Ovary (tissue), 9 donors: ENCODE measurements around the gene KRT2. TPM values are rescaled to one million over a fixed set of nuclear protein-coding genes. Genes with fewer than 3 reads are reported as not detected.

Experiments used
- DNase-seq, 5 donors: peaks; one replicate each; pipeline ENCODE4 v3.0.0-alpha.2; 2019 to 2020
- H3K27ac ChIP-seq, 2 donors: fragments of 200-600 bp; one replicate each; pipeline versions ENCODE4 v1.5.1 to v1.8.0; 2019 to 2022
- H3K27me3 ChIP-seq: fragments of 200-600 bp; one replicate; pipeline ENCODE4 v1.8.0; 2022
- H3K36me3 ChIP-seq: fragments of 200-600 bp; sonication (generic); one replicate; pipeline ENCODE4 v1.5.1; 2019
- H3K4me1 ChIP-seq: one replicate; pipeline ENCODE4 v1.8.1; 2013; ENCODE audit warnings: mild to moderate bottlenecking, moderate library complexity; ENCODE audit not compliant: insufficient read depth
- H3K4me3 ChIP-seq: fragments of 200-600 bp; sonication (generic); one replicate; pipeline ENCODE4 v1.5.1; 2017
- H3K9me3 ChIP-seq, 2 donors: fragments of 200-600 bp in 1 of 2; sonication (generic) in 1 of 2; one replicate each; pipeline versions ENCODE4 v1.5.1 to v1.8.1; 2013 to 2019; ENCODE audit warnings: mild to moderate bottlenecking in 1 of 2, moderate library complexity in 1 of 2
- EP300 ChIP-seq: sonication (generic); formaldehyde crosslinking; IDR thresholded peaks from one replicate; pipeline ENCODE4 v1.6.1; 2017; ENCODE audit warnings: antibody characterized with exemption
- POLR2A ChIP-seq: fragments of 450-650 bp; IDR thresholded peaks from one replicate; pipeline ENCODE4 v1.6.1; 2017; ENCODE audit warnings: antibody characterized with exemption, mild to moderate bottlenecking, moderate library complexity
- WGBS, 3 donors: extraction: QIAGEN DNeasy Blood & Tissue Kit in 1 of 3; methylation state at CpG; one replicate each; pipeline versions ENCODE4 v1.1.5 to v1.1.7; 2013 to 2017; 5-methylcytosine and 5-hydroxymethylcytosine counted together
- intact Hi-C, 4 donors: fragments of 100-400 bp; cut with DNase I; formaldehyde crosslinking; loops; one replicate each; pipeline versions ENCODE4 v1.11.0 to v1.15.1; 2022 to 2023
- polyA plus RNA-seq, 2 donors: library from polyadenylated mRNA; stranded (reverse); fragments of 200-250 nt in 1 of 2; fragments of 350-450 nt in 1 of 2; fragmentation: Illumina TruSeq in 1 of 2; extraction: RNeasy Lipid Tissue Mini Kit (QIAGEN cat#74804) in 1 of 2; gene quantifications; one replicate each; pipeline ENCODE4 v1.2.3, GENCODE V29; 2013 to 2014
- total RNA-seq, 7 donors: library from RNA; depleted of rRNA in 2 of 7; stranded (reverse); fragments of >200 nt in 2 of 7; fragmentation: NEBNext Ultra II Directional in 3 of 7; extraction: Animal tissue kit (Norgen Biotek cat#: 25700) in 3 of 7; gene quantifications; one replicate each; pipeline versions ENCODE4 v1.1.0 to v1.2.4, GENCODE V29; 2016 to 2023
- TF ChIP-seq, protein P1 (sequence below), 3 donors: fragments of 450-650 bp in 2 of 3; fragments of 200-600 bp in 1 of 3; IDR thresholded peaks; one replicate each; pipeline versions ENCODE4 v1.5.1 to v1.8.0; 2016 to 2022; ENCODE audit warnings: antibody characterized with exemption in 3 of 3, mild to moderate bottlenecking in 1 of 3
- donor health status: DM: no; HTN: no; CAD: no; lungs with moderate emphysema.
- donor health status: DM: no; HTN: no; CAD: no.
- donor health status: Bipolar disorder and iron deficiency.
- donor health status: DM: yes; HTN: yes; CAD: no.
- donor health status: DM: no; HTN: no; CAD: no.
- donor health status: DM: yes; HTN: yes; CAD: no.

Gene KRT2
- total and polyA plus RNA-seq, 9 donors, result not detected

- DNase-seq, result no peak
These were observed 51.0 kb downstream of the KRT2 start, which contains the start of gene KRT72 for GRCh38 chr12:52600941-52601481. Gene KRT72, minus strand, starts transcription at chr12:52601463. Its CDS starts 11 bp downstream, at chr12:52601452.

DNA sequence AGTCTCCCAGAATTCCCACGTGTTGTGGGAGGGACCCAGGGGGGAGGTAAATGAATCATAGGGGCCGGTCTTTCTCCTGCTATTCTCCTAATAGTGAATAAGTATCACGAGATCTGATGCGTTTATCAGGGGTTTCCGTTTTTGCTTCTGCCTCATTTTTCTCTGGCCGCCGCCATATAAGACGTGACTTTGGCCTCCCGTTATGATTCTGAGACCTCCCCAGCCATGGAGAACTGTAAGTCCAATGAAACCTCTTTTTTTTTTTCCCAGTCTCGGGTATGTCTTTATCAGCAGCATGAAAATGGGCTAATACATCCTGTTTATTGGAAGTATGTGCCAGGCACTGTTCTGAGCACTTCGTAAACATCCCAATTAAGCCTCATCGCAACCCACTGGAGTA lies 51.5 kb downstream of the KRT2 start:
- Histone ChIP-seq H3K4me3 (no peak overlapping the region), H3K27me3 (no peaks in the 10 kb centered on the region), H3K36me3 (no peaks in the 10 kb centered on the region), H3K4me1 (no peaks in the 10 kb centered on the region), H3K9me3 (peaks cover 0 to 7% of the 10 kb centered on the region in 2 donors), H3K27ac (no peak overlapping the region)
- WGBS, 3 donors, result 80 to 87% (median 84%) methylated on average over 12 of the region's 12 CpGs
- intact Hi-C loops, result no loop called here
- no peak for DNase-seq
- TF ChIP-seq, protein P1, sequence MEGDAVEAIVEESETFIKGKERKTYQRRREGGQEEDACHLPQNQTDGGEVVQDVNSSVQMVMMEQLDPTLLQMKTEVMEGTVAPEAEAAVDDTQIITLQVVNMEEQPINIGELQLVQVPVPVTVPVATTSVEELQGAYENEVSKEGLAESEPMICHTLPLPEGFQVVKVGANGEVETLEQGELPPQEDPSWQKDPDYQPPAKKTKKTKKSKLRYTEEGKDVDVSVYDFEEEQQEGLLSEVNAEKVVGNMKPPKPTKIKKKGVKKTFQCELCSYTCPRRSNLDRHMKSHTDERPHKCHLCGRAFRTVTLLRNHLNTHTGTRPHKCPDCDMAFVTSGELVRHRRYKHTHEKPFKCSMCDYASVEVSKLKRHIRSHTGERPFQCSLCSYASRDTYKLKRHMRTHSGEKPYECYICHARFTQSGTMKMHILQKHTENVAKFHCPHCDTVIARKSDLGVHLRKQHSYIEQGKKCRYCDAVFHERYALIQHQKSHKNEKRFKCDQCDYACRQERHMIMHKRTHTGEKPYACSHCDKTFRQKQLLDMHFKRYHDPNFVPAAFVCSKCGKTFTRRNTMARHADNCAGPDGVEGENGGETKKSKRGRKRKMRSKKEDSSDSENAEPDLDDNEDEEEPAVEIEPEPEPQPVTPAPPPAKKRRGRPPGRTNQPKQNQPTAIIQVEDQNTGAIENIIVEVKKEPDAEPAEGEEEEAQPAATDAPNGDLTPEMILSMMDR (IDR thresholded peaks at IDR 0.05), result no peak
- TF ChIP-seq EP300, result no peak
- no peak for TF ChIP-seq POLR2A

More at GRCh38 chr12:52600941-52601481, 51.0 kb downstream of the KRT2 start, which contains the start of gene KRT72:
- TF ChIP-seq, protein P1 (IDR thresholded peaks at IDR 0.05), result no peak
- no peak for TF ChIP-seq POLR2A
- no peak for TF ChIP-seq EP300
- H3K36me3 ChIP-seq, result no peaks in the 10 kb centered on the region
- no peak within 1 kb of the TSS for H3K27ac ChIP-seq
- no peak within 1 kb of the TSS for H3K4me3 ChIP-seq
- intact Hi-C loops, result no loop called here
- no peaks in the 10 kb centered on the region for H3K27me3 ChIP-seq
- no peaks in the 10 kb centered on the region for H3K4me1 ChIP-seq
- 20 to 27% (median 20%) methylated on average over 42 to 48 of the region's 48 CpGs for WGBS, 3 donors
- peaks cover 0 to 7% of the 10 kb centered on the region in 2 donors for H3K9me3 ChIP-seq

GRCh38 chr12:52600071-52600470 lies 51.9 kb downstream of the KRT2 start:
- no peak overlapping the region for H3K27ac ChIP-seq
- no peak for DNase-seq
- H3K27me3 ChIP-seq, result no peaks in the 10 kb centered on the region
- 47 to 56% (median 48%) methylated on average over 2 of the region's 2 CpGs for WGBS, 3 donors
- TF ChIP-seq, protein P1 (IDR thresholded peaks at IDR 0.05), result no peak
- no peak for TF ChIP-seq EP300
- no peak for TF ChIP-seq POLR2A
- intact Hi-C loops, result no loop called here
- H3K4me1 ChIP-seq, result no peaks in the 10 kb centered on the region
- H3K4me3 ChIP-seq, result no peak overlapping the region
- peaks cover 0 to 7% of the 10 kb centered on the region in 2 donors for H3K9me3 ChIP-seq
- H3K36me3 ChIP-seq, result no peaks in the 10 kb centered on the region

GRCh38 chr12:52598966-52599365 lies 53.0 kb downstream of the KRT2 start:
- H3K27me3 ChIP-seq, result no peaks in the 10 kb centered on the region
- H3K4me1 ChIP-seq, result no peaks in the 10 kb centered on the region
- no peak for DNase-seq
- H3K36me3 ChIP-seq, result no peaks in the 10 kb centered on the region
- 87% methylated on average over 5 of the region's 5 CpGs for whole genome bisulfite sequencing, 3 donors
- H3K27ac ChIP-seq, result no peak overlapping the region
- intact Hi-C loops, result no loop called here
- H3K9me3 ChIP-seq, result peaks cover 0 to 7% of the 10 kb centered on the region in 2 donors
- TF ChIP-seq EP300 (no peak), POLR2A (no peak)
- TF ChIP-seq, protein P1 (IDR thresholded peaks at IDR 0.05), result no peak
- no peak overlapping the region for H3K4me3 ChIP-seq

Other genes starting within 250 kb of the KRT2 start
- not detected for gene KRT82, start 245.9 kb downstream of the KRT2 start, total RNA-seq
- gene KRT82, start 245.9 kb downstream of the KRT2 start, polyA plus RNA-seq, result not detected
- gene KRT75, start 217.8 kb downstream of the KRT2 start, total RNA-seq, result under 1 TPM in 1 of 7 donors, not detected in 6; 0.08 TPM
- gene KRT75, start 217.8 kb downstream of the KRT2 start, polyA plus RNA-seq, result not detected
- gene KRT6B, start 200.1 kb downstream of the KRT2 start, total RNA-seq, result under 1 TPM in 1 of 7 donors, not detected in 6; 0.11 TPM
- not detected for gene KRT6B, start 200.1 kb downstream of the KRT2 start, polyA plus RNA-seq
- gene KRT6C, start 178.4 kb downstream of the KRT2 start, total RNA-seq, result under 1 TPM in 1 of 7 donors, not detected in 6; 0.17 TPM
- gene KRT6C, start 178.4 kb downstream of the KRT2 start, polyA plus RNA-seq, result not detected
- gene KRT6A, start 159.0 kb downstream of the KRT2 start, total RNA-seq, result 10 to 100 TPM in 1 of 7 donors, 1 to 10 TPM in 3, under 1 TPM in 2, not detected in 1; 0.50 to 14.5 (median 1.4) TPM
- gene KRT6A, start 159.0 kb downstream of the KRT2 start, polyA plus RNA-seq, result under 1 TPM in 1 of 2 donors, not detected in 1; 0.15 TPM
- gene KRT5, start 131.8 kb downstream of the KRT2 start, total RNA-seq, result 10 to 100 TPM in 2 of 7 donors, 1 to 10 TPM in 3, under 1 TPM in 1, not detected in 1; 1.00 to 16.1 (median 2.0) TPM
- gene KRT5, start 131.8 kb downstream of the KRT2 start, polyA plus RNA-seq, result under 1 TPM; 0.25 to 0.55 TPM
- not detected for gene KRT71, start 99.1 kb downstream of the KRT2 start, total RNA-seq
- not detected for gene KRT71, start 99.1 kb downstream of the KRT2 start, polyA plus RNA-seq
- not detected for gene KRT74, start 78.4 kb downstream of the KRT2 start, total RNA-seq
- gene KRT74, start 78.4 kb downstream of the KRT2 start, polyA plus RNA-seq, result not detected
- not detected for gene KRT72, start 50.7 kb downstream of the KRT2 start, total RNA-seq
- gene KRT72, start 50.7 kb downstream of the KRT2 start, polyA plus RNA-seq, result not detected
- gene KRT73, start 33.7 kb downstream of the KRT2 start, total RNA-seq, result not detected
- not detected for gene KRT73, start 33.7 kb downstream of the KRT2 start, polyA plus RNA-seq
- gene KRT1, start 28.2 kb upstream of the KRT2 start, total RNA-seq, result not detected
- gene KRT1, start 28.2 kb upstream of the KRT2 start, polyA plus RNA-seq, result not detected
- gene KRT77, start 51.3 kb upstream of the KRT2 start, total RNA-seq, result not detected
- gene KRT77, start 51.3 kb upstream of the KRT2 start, polyA plus RNA-seq, result not detected
- gene KRT76, start 125.1 kb upstream of the KRT2 start, total RNA-seq, result not detected
- not detected for gene KRT76, start 125.1 kb upstream of the KRT2 start, polyA plus RNA-seq
- not detected for gene KRT3, start 143.9 kb upstream of the KRT2 start, total RNA-seq
- gene KRT3, start 143.9 kb upstream of the KRT2 start, polyA plus RNA-seq, result not detected
- gene KRT4, start 161.9 kb upstream of the KRT2 start, total RNA-seq, result under 1 TPM in 2 of 7 donors, not detected in 5; 0.17 to 0.34 TPM
- gene KRT4, start 161.9 kb upstream of the KRT2 start, polyA plus RNA-seq, result not detected
- gene KRT79, start 182.1 kb upstream of the KRT2 start, total RNA-seq, result not detected
- not detected for gene KRT79, start 182.1 kb upstream of the KRT2 start, polyA plus RNA-seq
- under 1 TPM in 1 of 7 donors, not detected in 6; 0.46 TPM for gene KRT78, start 196.8 kb upstream of the KRT2 start, total RNA-seq
- gene KRT78, start 196.8 kb upstream of the KRT2 start, polyA plus RNA-seq, result not detected